PFSK-1 (cell line): Measurements from ENCODE around the gene HEATR5B.

Experiments used
- FOXP2 ChIP-seq: optimal IDR thresholded peaks from 2 replicates; pipeline ENCODE3; 2011; ENCODE audit warnings: borderline replicate concordance, control low read depth, inconsistent platforms; ENCODE audit not compliant: insufficient read depth; ENCODE audit errors: extremely low read length, extremely low read depth
- POLR2AphosphoS5 ChIP-seq: IDR thresholded peaks from 2 replicates; pipeline ENCODE4 v1.6.1; 2012; ENCODE audit warnings: low read depth, mild to moderate bottlenecking, control low read depth, low read length, moderate library complexity
- SIN3A ChIP-seq: IDR thresholded peaks from 2 replicates; pipeline ENCODE4 v1.6.1; 2012; ENCODE audit warnings: mild to moderate bottlenecking, low read length, moderate library complexity, borderline replicate concordance; ENCODE audit not compliant: insufficient read depth
- TAF1 ChIP-seq: IDR thresholded peaks from 2 replicates; pipeline ENCODE4 v1.6.1; 2012; ENCODE audit warnings: low read length, control low read depth, borderline replicate concordance; ENCODE audit not compliant: insufficient read depth
- TF ChIP-seq, protein P1 (sequence below), 2 experiments: IDR thresholded peaks; 2 replicates each; pipeline versions ENCODE4 v1.6.1 to v1.8.0; 2011 to 2012; ENCODE audit warnings: low read depth in 2 of 2, low read length in 2 of 2, control low read depth in 1 of 2, inconsistent platforms in 1 of 2, mild to moderate bottlenecking in 1 of 2, moderate library complexity in 1 of 2; ENCODE audit not compliant: insufficient read depth in 1 of 2

HEATR5B gene

DNA sequence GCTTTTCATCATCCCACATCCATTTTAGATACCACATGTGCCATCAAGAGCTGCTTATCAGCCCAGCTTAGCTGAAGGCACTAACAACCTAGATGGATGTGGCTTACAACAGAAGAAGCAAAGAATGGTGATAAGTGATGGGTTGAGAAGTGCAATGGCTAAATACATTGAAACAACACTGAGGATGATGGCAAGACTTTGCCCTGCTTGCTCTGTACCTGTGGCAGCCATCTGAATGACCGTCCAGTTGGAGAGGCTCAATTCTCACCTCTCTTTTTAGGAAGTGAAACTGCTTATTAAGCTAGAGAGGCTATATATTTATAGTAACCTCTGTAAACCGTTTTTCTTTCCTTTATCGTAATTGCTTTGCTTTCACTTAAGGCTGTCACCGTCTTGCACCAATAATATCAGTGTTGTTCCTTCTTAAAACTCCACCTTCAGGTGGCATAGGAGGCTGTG, 5.9 kb upstream of the HEATR5B start:
- TF ChIP-seq SIN3A (no peak), POLR2AphosphoS5 (no peak), TAF1 (no peak), FOXP2 (no peak)
- TF ChIP-seq, protein P1, sequence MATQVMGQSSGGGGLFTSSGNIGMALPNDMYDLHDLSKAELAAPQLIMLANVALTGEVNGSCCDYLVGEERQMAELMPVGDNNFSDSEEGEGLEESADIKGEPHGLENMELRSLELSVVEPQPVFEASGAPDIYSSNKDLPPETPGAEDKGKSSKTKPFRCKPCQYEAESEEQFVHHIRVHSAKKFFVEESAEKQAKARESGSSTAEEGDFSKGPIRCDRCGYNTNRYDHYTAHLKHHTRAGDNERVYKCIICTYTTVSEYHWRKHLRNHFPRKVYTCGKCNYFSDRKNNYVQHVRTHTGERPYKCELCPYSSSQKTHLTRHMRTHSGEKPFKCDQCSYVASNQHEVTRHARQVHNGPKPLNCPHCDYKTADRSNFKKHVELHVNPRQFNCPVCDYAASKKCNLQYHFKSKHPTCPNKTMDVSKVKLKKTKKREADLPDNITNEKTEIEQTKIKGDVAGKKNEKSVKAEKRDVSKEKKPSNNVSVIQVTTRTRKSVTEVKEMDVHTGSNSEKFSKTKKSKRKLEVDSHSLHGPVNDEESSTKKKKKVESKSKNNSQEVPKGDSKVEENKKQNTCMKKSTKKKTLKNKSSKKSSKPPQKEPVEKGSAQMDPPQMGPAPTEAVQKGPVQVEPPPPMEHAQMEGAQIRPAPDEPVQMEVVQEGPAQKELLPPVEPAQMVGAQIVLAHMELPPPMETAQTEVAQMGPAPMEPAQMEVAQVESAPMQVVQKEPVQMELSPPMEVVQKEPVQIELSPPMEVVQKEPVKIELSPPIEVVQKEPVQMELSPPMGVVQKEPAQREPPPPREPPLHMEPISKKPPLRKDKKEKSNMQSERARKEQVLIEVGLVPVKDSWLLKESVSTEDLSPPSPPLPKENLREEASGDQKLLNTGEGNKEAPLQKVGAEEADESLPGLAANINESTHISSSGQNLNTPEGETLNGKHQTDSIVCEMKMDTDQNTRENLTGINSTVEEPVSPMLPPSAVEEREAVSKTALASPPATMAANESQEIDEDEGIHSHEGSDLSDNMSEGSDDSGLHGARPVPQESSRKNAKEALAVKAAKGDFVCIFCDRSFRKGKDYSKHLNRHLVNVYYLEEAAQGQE (IDR thresholded peaks at IDR 0.05; ENCODE audit: insufficient read depth in 1 of 2, low read depth in 2 of 2, low read length in 2 of 2) = no peak

DNA sequence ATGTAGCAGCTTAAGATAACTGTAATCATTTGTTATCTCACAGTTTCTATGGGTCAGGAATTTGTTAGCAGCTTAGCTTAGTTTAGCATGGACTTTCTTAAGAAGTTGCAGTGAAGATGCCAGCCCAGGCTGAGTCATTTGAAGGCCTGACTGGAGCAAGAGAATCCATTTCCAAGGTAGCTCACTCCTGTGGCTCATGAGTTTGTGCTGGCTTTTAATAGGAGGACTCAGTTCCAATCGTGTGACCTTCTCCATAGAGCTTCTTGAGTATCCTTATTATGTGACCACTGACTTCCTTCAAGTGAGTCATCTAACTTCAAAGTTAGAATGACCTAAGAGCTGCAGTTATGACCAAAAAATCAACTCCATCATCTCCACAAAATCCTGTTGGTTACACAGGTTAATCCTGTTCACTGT, 1.6 kb upstream of the HEATR5B start:
- TF ChIP-seq TAF1 (no peak), POLR2AphosphoS5 (no peak), FOXP2 (no peak), SIN3A (no peak)
- TF ChIP-seq, protein P1 (IDR thresholded peaks at IDR 0.05; ENCODE audit: insufficient read depth in 1 of 2, low read depth in 2 of 2, low read length in 2 of 2) = no peak

DNA sequence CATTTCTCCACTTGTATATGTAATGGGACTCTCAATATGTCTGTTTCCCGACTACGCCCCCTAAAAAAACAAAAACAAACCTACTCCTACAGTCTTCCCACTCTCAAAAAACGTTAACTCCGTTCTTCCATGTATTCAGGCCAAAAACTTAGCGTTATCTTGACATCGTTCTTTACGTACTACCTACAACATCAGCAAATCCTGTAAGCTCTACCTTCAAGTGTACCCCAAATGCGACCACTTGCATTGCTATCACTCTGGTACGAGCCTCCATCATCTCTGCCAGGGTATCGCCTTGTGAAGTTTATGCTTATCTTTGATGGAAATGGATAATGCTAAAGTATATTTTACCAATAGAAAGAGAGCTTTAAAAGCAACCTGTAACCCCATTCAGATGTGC, 625 bp upstream of the HEATR5B start:
- TF ChIP-seq, protein P1 (IDR thresholded peaks at IDR 0.05; ENCODE audit: insufficient read depth in 1 of 2, low read depth in 2 of 2, low read length in 2 of 2) = no peak
- no peak for TF ChIP-seq TAF1
- TF ChIP-seq FOXP2 = no peak
- TF ChIP-seq POLR2AphosphoS5 = no peak

DNA sequence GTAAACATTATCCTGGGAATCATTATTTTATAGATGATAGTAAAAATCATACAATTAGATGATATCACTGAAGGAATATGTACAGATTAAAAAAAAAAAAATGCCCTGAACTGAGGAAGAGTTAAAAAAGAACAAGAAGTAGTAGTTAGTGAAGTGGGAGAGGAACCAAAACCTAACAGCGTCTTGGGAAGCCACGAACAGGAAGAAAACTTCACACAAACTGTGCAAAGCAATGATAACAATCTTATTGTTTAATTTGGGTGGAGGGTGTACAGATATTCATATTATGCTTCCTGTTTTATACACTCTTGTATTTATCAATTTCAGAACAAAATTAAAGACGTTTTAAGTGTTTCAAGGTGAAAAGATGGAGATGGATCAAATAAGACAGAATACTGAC, 3.5 kb downstream of the HEATR5B start:
- TF ChIP-seq SIN3A (no peak), FOXP2 (no peak), POLR2AphosphoS5 (no peak), TAF1 (no peak)
- TF ChIP-seq, protein P1 (IDR thresholded peaks at IDR 0.05; ENCODE audit: insufficient read depth in 1 of 2, low read depth in 2 of 2, low read length in 2 of 2) = no peak

DNA sequence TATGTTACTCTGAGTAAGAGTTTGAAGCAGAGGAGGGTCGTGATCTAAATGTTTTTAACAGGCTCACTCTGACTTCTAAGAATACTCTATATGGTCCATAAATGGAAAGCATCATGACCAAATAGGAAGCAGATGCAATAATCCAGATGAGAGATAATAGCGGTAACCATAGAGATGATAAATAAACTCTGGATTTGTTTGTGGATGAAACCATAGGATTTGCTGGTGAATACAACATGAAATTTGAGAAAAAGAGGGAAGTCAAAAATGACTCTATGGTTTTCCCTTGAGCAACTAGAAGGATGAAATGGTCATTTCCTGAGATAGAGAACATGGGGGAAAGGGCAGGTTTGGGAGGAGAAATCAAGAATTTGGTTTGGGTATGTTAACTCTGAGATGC, 3.9 kb downstream of the HEATR5B start:
- TF ChIP-seq TAF1 (no peak), POLR2AphosphoS5 (no peak), SIN3A (no peak), FOXP2 (no peak)
- TF ChIP-seq, protein P1 (IDR thresholded peaks at IDR 0.05; ENCODE audit: insufficient read depth in 1 of 2, low read depth in 2 of 2, low read length in 2 of 2) = no peak
